PC-3 (cell line): ENCODE measurements around the gene KDM2B. TPM values are rescaled to one million over a fixed set of nuclear protein-coding genes. Genes with fewer than 3 reads are reported as not detected.

ENCODE experiments used
- ATAC-seq: fragments of 200-7000 bp; cut with Tn5 transposase; 2 replicates; pipeline ENCODE4 v1.9.1; 2020; ENCODE audit warnings: mild to moderate bottlenecking, moderate library complexity
- BruUV-seq: library from RNA; stranded (reverse); fragments of 400-500 nt; replicated peaks from 2 replicates; lab custom pipeline; 2021; lab: Mats Ljungman, UMichigan
- CTCF ChIA-PET: fragments of 300-600 bp; sonication (Branson Sonifier 250); formaldehyde crosslinking; loops from one replicate; lab custom pipeline; 2022; ENCODE audit warnings: antibody characterized with exemption; lab: Charles Lee
- POLR2A ChIA-PET: fragments of 300-600 bp; sonication (Branson Sonifier 250); formaldehyde crosslinking; loops from one replicate; lab custom pipeline; 2022; ENCODE audit warnings: antibody characterized with exemption; ENCODE audit not compliant: unreplicated experiment; lab: Charles Lee
- DNase-seq: peaks from one replicate; pipeline ENCODE4 v3.0.0-alpha.2; 2015
- H2AFZ ChIP-seq: fragments of 300-600 bp; sonication (generic); 2 replicates; pipeline ENCODE4 v1.6.0; 2016; ENCODE audit warnings: antibody characterized with exemption, low read length
- H3F3A ChIP-seq: fragments of 300-600 bp; sonication (generic); one replicate; pipeline ENCODE4 v1.6.0; 2017; ENCODE audit warnings: antibody characterized with exemption, low read length, control low read depth, mild to moderate bottlenecking; ENCODE audit not compliant: unreplicated experiment
- H3K27ac ChIP-seq: fragments of 300-600 bp; sonication (generic); 2 replicates; pipeline ENCODE4 v1.5.1; 2016; ENCODE audit warnings: mild to moderate bottlenecking, low read length
- H3K27me3 ChIP-seq: fragments of 300-600 bp; sonication (generic); 2 replicates; pipeline ENCODE4 v1.6.1; 2016; ENCODE audit warnings: low read length, mixed read lengths
- H3K36me3 ChIP-seq: fragments of 300-600 bp; sonication (generic); 2 replicates; pipeline ENCODE4 v1.6.1; 2016; ENCODE audit warnings: low read depth, mixed run types, low read length, mixed read lengths
- H3K4me1 ChIP-seq: fragments of 300-600 bp; sonication (generic); 2 replicates; pipeline ENCODE4 v1.5.1; 2016; ENCODE audit warnings: low read length; ENCODE audit not compliant: insufficient read depth
- H3K4me2 ChIP-seq: fragments of 300-600 bp; sonication (generic); 2 replicates; pipeline ENCODE4 v1.6.0; 2016; ENCODE audit warnings: low read length
- H3K4me3 ChIP-seq: fragments of 300-600 bp; sonication (generic); 2 replicates; pipeline ENCODE4 v1.5.1; 2016; ENCODE audit warnings: mild to moderate bottlenecking, low read length, mixed read lengths
- H3K79me2 ChIP-seq: fragments of 300-600 bp; sonication (generic); 2 replicates; pipeline ENCODE4 v1.6.1; 2017; ENCODE audit warnings: low read length, mixed read lengths
- H3K9ac ChIP-seq: fragments of 300-600 bp; sonication (generic); 2 replicates; pipeline ENCODE4 v1.6.0; 2016; ENCODE audit warnings: mild to moderate bottlenecking, low read length
- H3K9me2 ChIP-seq: fragments of 300-600 bp; sonication (generic); replicated peaks from 2 replicates; pipeline ENCODE4 v1.6.1; 2016; ENCODE audit warnings: mixed run types, low read length, mixed read lengths
- H3K9me3 ChIP-seq: fragments of 300-600 bp; sonication (generic); 2 replicates; pipeline ENCODE4 v1.6.1; 2016; ENCODE audit warnings: low read length, mixed read lengths
- H4K20me1 ChIP-seq: fragments of 300-600 bp; sonication (generic); 2 replicates; pipeline ENCODE4 v1.6.1; 2016; ENCODE audit warnings: low read length, mixed read lengths
- CTCF ChIP-seq: fragments of 300-600 bp; sonication (generic); conservative IDR thresholded peaks from 2 replicates; pipeline ENCODE4 v1.5.1; 2017; ENCODE audit warnings: antibody characterized with exemption, low read depth, mild to moderate bottlenecking, low read length
- EZH2 ChIP-seq: fragments of 300-600 bp; sonication (generic); IDR thresholded peaks from one replicate; pipeline ENCODE4 v1.6.1; 2017; ENCODE audit warnings: antibody characterized with exemption, mild to moderate bottlenecking, low read length; ENCODE audit not compliant: unreplicated experiment
- EZH2phosphoT487 ChIP-seq: fragments of 300-600 bp; sonication (generic); IDR thresholded peaks from 2 replicates; pipeline ENCODE4 v1.6.1; 2018; ENCODE audit warnings: mild to moderate bottlenecking, antibody characterized with exemption, low read length, borderline replicate concordance
- intact Hi-C: fragments of 100-400 bp; cut with micrococcal nuclease; formaldehyde crosslinking; loops from 2 replicates; pipeline ENCODE4 v1.9.0; 2023
- total RNA-seq: library from RNA; depleted of rRNA; stranded (reverse); fragments of >200 nt; gene quantifications from 2 replicates; pipeline ENCODE4 v1.2.3, GENCODE V29; 2014

KDM2B gene
- total RNA-seq, 1 experiment from 2014 or later = 52.5 TPM

- H3K36me3 ChIP-seq = peaks cover 60% of the 10 kb centered on the region
- no peak overlapping the region for H3K27ac ChIP-seq
- no peaks in the 10 kb centered on the region for H3K9me3 ChIP-seq
- ChIA-PET CTCF (no interaction called here), POLR2A (no interaction called here)
- H3K4me3 ChIP-seq = no peak overlapping the region
- peaks cover 3% of the 10 kb centered on the region; the same call in 1 of the 2 replicates for H4K20me1 ChIP-seq
- H3K9ac ChIP-seq = no peak overlapping the region
- DNase-seq = no peak
- H3K4me1 ChIP-seq = no peaks in the 10 kb centered on the region
- intact Hi-C loops = no loop called here
- H2AFZ ChIP-seq = no peak overlapping the region
- no peaks in the 10 kb centered on the region for H3K79me2 ChIP-seq
- no peak for ATAC-seq
- no TSS peak for BruUV-seq
- H3F3A ChIP-seq = no peaks in the 10 kb centered on the region
- no peaks in the 10 kb centered on the region for H3K9me2 ChIP-seq
- TF ChIP-seq EZH2phosphoT487 (no peak), EZH2 (no peak), CTCF (no peak)
- no peaks in the 10 kb centered on the region for H3K27me3 ChIP-seq
- no peak overlapping the region for H3K4me2 ChIP-seq
Observed at GRCh38 chr12:121438905-121439304, 141.9 kb downstream of the KDM2B start.

GRCh38 chr12:121436706-121437105 lies 144.1 kb downstream of the KDM2B start:
- ChIA-PET CTCF (no interaction called here), POLR2A (no interaction called here)
- H3F3A ChIP-seq = no peaks in the 10 kb centered on the region
- TF ChIP-seq CTCF (no peak), EZH2phosphoT487 (no peak)
- H2AFZ ChIP-seq = no peak overlapping the region
- H3K4me3 ChIP-seq = no peak overlapping the region
- no TSS peak for BruUV-seq
- no peaks in the 10 kb centered on the region for H3K9me3 ChIP-seq
- H3K4me1 ChIP-seq = no peaks in the 10 kb centered on the region
- intact Hi-C loops = no loop called here
- no peak for DNase-seq
- no peaks in the 10 kb centered on the region for H3K79me2 ChIP-seq
- H3K36me3 ChIP-seq = peaks cover 63% of the 10 kb centered on the region
- H4K20me1 ChIP-seq = peaks cover 3% of the 10 kb centered on the region; the same call in 1 of the 2 replicates
- no peak overlapping the region for H3K9ac ChIP-seq
- H3K27me3 ChIP-seq = no peaks in the 10 kb centered on the region
- ATAC-seq = no peak
- H3K9me2 ChIP-seq = no peaks in the 10 kb centered on the region
- H3K4me2 ChIP-seq = no peak overlapping the region
- no peak overlapping the region for H3K27ac ChIP-seq

GRCh38 chr12:121432740-121433480 lies 147.9 kb downstream of the KDM2B start:
- no peaks in the 10 kb centered on the region for H4K20me1 ChIP-seq
- H3K79me2 ChIP-seq = no peaks in the 10 kb centered on the region
- no peak overlapping the region for H3K4me3 ChIP-seq
- CTCF ChIA-PET = no interaction called here
- H3K4me1 ChIP-seq = no peaks in the 10 kb centered on the region
- POLR2A ChIA-PET = interaction anchor here (0.6 kb wide), 1 partner anchor 852 kb away, joined by 3 read pairs; the partner anchor contains the start of gene POP5
- H3K4me2 ChIP-seq = no peak overlapping the region
- no peaks in the 10 kb centered on the region for H3K27me3 ChIP-seq
- H3F3A ChIP-seq = no peaks in the 10 kb centered on the region
- no peaks in the 10 kb centered on the region for H3K9me2 ChIP-seq
- peaks cover 65% of the 10 kb centered on the region for H3K36me3 ChIP-seq
- no peak for TF ChIP-seq EZH2phosphoT487
- TF ChIP-seq EZH2 = no peak
- no peak for TF ChIP-seq CTCF
- no peak overlapping the region for H3K9ac ChIP-seq
- H2AFZ ChIP-seq = no peak overlapping the region
- H3K9me3 ChIP-seq = no peaks in the 10 kb centered on the region
- H3K27ac ChIP-seq = no peak overlapping the region
- intact Hi-C loops = no loop called here
- no peak for ATAC-seq
- BruUV-seq = no TSS peak
- DNase-seq = no peak
